Dermis microvascular lymphatic vessel endothelial cell (primary cell): ENCODE results near the gene LYPD5. TPM values are rescaled to one million over a fixed set of nuclear protein-coding genes. Genes with fewer than 3 reads are reported as not detected.
"Not testable (repeated sequence)": the region's sequence is repeated elsewhere in the genome, so short reads cannot be mapped to it uniquely, and the experiment has no call there.

Source experiments
- DNase-seq, 2 donors: peaks; one replicate each; pipeline versions ENCODE4 v3.0.0 to v3.0.0-alpha.2; 2010; ENCODE audit warnings: low read depth in 2 of 2
- total RNA-seq: library from RNA; depleted of rRNA; stranded (reverse); fragments of >200 nt; gene quantifications from 2 replicates; pipeline ENCODE4 v1.2.1, GENCODE V29; 2014

The LYPD5 gene, protein sequence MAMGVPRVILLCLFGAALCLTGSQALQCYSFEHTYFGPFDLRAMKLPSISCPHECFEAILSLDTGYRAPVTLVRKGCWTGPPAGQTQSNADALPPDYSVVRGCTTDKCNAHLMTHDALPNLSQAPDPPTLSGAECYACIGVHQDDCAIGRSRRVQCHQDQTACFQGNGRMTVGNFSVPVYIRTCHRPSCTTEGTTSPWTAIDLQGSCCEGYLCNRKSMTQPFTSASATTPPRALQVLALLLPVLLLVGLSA
- 0.13 and 0.39 TPM in 2 replicates for total RNA-seq

DNA sequence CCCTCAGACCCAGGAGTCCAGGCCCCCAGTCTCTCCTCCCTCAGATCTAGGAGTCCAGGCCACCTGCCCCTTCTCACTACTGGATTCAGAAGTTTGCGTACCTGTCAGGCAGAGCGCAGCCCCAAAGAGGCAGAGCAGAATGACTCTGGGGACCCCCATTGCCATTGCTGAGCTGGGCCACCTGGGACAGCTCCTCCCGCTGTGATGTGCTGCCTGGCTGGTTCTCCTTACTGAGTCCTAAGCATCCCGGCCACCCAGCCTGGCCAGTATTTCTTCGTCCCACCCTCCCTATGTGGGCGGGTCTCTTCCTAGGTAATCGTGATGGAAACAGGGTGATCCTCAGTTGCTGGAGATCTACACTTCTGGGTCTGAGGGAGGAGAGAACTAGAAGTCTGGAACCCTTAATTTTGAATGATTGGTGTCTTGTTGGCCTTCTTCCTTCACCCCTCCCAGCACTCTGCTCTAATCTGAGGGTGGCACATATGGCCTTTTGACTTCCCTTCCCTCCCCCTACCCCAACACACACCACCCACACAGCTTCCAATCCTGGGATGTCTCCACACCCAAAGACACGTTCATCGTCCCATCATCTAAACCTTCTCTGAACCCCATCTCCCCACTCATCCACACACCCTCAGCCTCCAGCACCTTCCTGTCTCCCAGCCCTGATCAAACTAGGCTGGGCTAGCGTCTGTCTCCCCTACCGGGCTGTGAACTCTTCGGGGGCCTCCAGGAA lies at the start of gene LYPD5:
Gene LYPD5 (minus strand): TSS at position 232 of the 736 bp plus-strand sequence. CDS start 67 bp downstream, at position 165.
- no peak for DNase-seq

DNA sequence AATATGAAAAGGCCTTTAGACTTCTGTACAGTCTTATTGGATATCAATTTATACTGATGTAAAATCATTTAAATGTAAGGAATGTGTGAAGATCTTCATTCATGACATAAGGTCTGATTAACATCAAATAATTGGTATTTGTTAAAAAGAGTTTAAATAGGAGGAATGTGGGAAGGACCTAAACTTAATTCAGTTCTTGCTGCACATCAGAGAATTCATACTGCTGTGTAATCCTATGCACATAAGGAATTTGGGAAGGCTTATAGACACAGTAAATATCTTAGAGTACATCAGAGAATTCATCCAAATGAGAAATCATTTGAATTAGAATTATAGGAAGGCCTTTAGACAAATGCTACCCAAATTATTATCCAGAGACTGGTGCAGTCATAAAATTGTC lies 46.6 kb upstream of the LYPD5 start:
- DNase-seq: no peak

DNA sequence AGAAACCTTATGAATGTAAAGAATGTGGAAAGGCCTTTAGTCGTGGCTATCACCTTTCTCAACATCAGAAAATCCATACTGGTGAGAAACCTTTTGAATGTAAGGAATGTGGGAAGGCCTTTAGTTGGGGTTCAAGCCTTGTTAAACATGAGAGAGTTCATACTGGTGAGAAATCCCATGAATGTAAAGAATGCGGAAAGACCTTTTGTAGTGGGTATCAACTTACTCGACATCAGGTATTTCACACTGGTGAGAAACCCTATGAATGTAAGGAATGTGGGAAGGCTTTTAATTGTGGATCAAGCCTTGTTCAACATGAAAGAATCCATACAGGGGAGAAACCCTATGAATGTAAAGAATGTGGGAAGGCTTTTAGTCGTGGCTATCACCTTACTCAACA lies 45.6 kb upstream of the LYPD5 start:
- DNase-seq: no peak

DNA sequence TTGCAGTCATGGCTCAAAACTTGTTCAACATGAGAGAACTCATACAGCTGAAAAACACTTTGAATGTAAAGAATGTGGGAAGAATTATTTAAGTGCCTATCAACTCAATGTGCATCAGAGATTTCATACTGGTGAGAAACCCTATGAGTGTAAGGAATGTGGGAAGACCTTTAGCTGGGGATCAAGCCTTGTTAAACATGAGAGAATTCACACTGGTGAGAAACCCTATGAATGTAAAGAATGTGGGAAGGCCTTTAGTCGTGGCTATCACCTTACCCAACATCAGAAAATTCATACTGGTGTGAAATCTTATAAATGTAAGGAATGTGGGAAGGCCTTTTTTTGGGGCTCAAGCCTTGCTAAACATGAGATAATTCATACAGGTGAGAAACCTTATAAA lies 45.0 kb upstream of the LYPD5 start:
- no peak for DNase-seq

DNA sequence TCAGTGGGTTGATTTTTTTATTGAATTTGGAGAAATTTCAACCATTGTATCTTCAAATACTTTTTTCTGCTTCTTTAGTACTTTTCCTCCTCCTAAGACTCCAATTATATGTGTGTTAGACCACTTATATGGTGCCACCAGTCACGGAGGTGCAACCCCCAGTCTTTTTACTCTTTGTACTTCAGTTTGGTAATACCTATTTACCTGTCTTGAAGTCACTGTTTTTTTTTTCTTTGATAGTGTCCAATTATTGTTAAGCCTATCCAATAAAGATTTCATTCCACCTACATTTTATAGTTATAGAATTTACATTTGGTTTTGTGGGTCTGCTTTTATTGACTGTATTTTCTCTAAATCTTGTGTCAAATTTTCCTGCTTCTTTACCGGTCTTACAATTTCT lies 39.8 kb upstream of the LYPD5 start:
- DNase-seq: no peak

DNA sequence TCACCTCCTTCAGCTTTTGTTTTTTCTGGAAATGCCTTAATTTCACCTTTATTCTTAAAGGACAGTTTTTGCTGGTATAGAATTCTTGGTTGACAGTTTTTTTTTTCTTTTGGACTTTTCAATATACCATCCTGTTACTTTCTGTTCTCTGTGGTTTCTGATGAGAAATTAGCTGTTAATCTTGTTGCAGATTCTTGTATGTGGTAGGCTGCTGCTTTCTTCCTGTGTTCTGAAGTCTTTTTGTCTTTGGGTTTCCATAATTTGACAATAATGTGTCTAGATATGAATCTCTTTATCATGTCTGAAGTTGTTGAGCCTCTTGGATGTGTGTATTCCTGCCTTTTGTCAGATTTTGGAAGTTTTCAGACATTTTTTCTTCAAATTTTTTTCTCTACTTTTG lies 36.9 kb upstream of the LYPD5 start:
- DNase-seq: no peak

DNA sequence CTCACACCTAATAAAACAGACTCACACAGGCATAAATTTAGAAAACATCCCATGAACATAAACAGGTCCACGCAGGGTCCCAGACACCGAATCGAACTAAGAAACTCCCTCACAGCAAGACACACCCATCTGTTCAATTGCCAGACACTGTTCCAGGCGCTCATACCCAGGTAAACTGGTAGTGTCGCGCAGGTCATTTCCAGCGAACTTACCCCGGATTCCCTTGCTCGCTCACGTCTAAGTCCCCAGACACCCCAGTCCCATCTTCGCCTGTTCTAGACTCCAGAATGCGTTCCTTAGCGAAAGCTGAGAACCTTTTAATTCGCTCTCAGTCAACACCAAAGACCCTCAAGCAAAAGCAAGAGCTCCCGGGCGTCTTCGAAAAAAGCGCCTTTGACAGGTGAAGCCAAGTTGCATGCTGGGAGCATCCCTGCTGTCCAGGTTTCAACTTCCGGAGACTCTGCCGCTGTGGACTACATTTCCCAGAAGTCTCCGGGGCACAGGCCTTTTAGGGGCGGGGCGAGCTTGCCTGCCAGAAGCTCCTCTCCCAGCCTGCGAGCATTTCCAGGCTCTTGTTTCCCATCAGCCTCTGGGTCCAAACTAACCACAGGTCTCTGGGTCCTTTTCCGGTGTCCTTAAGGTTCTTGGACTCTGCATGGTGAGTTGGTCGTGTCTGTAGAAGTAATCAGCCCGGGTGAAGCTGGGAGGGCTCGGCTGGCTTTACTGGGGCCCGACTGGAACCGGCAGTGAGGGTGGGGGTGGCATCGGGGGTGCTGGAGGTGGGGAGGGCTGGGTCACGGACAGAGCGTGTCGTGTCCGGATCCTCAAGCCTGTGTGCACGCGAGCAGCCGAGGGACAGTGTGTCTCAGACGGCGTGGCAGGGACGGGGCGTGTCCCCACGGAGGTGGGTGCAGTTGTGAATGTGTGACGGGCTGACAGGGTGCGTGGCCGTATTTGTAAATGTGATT lies 24.8 kb upstream of the LYPD5 start, which contains the start of gene ZNF283:
Gene ZNF283 (plus strand): TSS at position 535 of the 968 bp plus-strand sequence. CDS start 6,184 bp downstream, outside the sequence.
- DNase-seq: peak; percentile 67 to 83

DNA sequence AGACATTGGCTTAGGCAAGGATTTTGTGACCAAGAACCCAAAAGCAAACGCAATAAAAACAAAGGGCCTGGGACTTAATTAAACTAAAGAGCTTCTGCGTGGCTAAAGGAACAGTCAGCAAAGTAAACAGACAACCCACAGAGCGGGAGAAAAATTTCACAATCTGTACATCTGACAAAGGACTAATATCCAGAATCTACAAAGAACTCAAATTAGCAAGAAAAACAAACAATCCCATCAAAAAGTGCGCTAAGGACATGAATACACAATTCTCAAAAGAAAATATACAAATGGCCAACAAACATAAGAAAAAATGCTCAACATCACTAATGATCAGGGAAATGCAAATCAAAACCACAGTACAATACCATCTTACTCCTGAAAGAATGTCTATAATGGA lies 22.3 kb upstream of the LYPD5 start:
- DNase-seq: not testable (repeated sequence)

DNA sequence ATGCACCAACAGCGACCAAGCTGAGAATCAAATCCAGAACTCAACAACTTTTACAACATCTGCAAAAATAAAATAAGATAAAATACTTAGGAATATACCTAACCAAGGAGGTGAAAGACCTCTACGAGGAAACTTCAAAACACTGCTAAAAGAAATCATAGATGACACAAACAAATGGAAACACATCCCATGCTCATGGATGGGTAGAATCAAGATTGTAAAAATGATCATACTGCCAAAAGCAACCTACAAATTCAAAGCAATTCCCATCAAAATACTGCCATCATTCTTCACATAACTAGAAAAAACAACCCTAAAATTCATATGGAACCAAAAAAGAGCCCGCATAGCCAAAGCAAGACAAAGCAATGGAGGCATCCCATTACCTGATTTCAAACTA lies 21.6 kb upstream of the LYPD5 start:
- not testable (repeated sequence) for DNase-seq

DNA sequence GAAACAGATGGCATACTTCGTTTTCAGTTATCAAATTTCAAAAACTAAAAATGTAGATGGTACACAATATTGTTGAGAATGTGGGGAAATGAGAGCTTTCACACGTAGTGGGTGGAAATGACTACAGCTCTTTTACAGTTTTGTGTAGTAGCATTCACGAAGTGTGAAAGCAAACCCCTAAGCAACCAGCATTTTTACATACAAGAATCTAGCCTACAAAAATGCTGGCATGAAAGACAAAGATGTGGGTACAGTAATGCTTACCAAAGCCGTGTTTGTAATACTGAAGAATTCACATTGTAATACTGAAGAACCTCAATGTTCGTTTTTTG lies 18.6 kb upstream of the LYPD5 start:
- DNase-seq: no peak

DNA sequence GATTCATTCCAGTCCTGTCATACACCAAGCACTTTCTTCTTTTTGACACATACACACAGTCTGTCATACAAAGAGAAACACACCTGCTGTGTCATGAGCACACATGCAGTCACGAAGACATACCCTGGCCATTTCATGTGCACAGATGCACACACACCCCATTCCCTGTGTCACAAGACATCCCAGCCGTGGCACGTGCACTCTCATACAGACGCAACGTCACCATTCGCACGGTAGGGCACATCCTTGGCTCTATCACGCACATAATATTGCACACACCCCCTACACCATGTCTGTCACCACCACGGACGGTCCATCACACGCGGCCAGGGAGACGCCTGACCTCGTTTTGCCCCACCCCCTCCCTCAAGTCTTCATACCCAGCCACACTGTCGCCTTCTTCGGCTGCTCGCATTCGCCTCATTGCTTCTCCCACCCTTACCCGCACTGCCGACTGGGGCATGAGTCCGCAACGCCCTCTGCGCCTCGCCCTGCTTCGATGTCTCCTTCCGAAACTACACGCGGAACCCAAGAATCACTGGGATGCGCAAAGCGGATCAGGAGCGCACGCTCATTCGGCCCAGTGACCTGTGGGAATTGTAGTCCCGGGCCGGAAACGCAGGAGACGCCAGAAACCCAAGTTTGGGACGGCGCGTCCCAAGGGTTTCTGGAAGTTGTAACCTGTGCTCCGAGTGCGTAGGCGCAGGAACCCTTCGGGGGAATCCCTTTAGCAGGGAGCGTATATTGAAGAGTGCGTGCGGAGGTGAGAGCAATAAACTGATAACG lies 18.0 kb upstream of the LYPD5 start:
- peak in 1 of 2 donors; percentile 15 for DNase-seq

DNA sequence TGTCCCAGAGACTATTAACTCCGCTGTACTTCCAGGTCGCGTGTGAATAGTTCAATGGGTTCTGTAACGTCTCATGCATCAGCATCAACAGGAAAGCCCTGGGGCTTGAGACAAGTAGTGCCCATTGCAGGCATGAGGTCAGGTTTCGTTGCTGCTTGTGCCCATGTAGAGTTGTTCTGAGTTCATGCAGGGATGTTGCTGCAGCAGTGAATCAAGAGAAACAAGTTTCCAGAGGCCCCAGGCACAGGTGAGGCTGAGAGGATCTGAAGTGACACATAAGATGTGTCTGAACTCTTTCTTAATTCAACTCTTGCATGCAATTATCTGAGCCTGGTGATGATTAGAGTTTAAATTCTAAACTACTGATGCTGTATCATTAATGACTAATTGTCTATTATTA lies 16.3 kb upstream of the LYPD5 start:
- no peak for DNase-seq

DNA sequence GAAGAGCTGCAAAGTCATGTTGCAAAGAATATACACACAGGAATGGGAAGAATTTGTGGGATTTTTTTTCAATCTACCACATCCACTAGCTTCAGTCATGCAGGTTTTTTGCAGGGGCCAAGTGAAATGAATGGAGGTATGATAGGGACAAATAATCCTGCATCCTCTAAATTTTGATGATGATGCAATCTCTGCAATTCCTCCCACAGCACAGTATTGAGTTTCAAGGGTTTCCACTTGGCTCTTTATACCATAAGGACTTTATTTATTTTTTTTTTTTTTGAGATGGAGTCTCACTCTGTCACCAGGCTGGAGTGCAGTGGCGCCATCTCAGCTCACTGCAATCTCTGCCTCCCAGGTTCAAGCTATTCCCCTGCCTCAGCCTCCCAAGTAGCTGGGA lies 15.2 kb upstream of the LYPD5 start:
- DNase-seq: not testable (repeated sequence)

DNA sequence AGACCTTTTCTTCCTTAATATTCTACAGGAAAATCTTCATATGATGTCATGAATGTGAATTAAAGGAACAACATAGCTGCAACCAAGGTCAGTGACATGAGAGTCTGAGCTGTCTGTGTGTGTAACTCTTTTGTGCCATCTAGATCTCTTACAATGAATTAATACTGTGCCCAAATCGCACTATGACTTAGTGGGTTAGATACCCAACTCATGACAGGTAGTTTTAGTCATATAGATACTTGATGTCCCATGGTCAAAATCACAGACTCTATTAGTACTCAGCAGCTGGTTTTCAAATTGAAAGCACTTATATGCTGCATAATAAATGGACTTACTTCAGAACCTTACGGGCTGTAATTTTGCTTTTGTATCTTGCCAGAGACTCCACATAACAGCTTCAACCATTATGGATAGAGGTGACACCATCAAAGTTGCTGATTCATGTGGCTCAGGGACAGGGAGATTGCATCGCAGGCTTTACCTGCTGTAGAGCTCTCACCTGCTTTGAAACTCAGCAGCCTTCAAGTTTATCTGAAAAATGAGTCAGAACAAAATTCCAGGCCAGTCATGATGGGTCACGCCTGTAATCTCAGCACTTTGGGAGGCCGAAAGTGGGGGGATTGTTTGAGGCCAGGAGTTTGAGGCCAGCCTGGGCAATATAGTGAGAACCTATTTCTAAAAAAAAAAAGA lies 12.6 kb upstream of the LYPD5 start:
- no peak for DNase-seq

DNA sequence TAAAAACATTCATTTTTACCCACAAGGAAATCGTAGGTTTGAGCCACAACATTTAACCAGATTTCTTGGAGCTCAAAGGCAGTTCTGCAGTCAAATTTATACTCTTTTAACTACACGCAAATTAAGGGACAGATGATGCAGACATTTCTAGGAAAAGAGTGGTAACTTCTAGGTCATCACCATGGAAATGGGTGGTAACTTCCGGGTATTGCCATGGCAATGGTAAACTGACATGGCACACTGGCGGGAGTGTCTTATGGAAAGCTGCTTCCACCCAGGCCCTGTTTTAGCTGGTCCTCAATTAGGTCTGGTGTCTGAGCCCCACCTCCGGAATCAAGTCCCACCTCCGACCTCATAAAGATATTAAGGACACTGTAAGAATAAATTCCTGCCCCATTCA lies 10.4 kb upstream of the LYPD5 start:
- DNase-seq: no peak

DNA sequence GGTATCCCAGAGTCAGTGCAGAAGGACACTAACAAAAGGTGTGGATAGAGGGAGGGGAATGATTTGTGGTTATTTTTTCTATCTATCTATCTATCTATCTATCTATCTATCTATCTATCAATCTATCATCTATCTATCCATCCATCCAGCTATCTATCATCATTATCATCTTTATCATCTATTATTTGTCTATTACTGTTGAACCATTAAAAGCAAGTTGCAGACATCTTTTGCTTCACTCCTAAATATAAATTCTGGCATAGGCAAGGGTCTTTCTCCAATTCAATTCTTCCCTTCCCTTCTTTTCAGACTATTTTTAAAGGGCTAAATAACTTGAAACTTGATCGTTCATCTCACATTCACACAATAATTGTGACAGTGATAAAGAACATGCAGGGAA lies 10.0 kb upstream of the LYPD5 start:
- no peak for DNase-seq

DNA sequence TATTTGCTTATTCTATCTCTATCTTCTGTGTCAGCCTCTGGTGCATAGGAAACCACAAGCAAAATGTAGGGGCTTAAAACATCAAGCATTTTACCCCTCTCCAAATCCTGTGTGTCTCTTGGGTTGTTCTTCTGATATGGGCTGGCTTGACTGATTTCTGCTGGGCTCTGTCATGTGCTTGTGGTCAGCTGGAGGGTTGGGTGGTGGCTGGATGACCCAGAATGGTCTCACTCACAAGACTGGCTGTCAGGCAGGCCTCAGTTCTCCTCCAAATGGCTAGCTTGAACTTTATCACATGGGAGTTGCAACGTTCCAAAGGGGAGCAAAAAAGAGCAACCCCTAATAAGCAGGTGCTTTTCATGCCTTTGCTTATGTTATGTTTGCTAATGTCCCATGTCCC lies 9.6 kb upstream of the LYPD5 start:
- DNase-seq: no peak

DNA sequence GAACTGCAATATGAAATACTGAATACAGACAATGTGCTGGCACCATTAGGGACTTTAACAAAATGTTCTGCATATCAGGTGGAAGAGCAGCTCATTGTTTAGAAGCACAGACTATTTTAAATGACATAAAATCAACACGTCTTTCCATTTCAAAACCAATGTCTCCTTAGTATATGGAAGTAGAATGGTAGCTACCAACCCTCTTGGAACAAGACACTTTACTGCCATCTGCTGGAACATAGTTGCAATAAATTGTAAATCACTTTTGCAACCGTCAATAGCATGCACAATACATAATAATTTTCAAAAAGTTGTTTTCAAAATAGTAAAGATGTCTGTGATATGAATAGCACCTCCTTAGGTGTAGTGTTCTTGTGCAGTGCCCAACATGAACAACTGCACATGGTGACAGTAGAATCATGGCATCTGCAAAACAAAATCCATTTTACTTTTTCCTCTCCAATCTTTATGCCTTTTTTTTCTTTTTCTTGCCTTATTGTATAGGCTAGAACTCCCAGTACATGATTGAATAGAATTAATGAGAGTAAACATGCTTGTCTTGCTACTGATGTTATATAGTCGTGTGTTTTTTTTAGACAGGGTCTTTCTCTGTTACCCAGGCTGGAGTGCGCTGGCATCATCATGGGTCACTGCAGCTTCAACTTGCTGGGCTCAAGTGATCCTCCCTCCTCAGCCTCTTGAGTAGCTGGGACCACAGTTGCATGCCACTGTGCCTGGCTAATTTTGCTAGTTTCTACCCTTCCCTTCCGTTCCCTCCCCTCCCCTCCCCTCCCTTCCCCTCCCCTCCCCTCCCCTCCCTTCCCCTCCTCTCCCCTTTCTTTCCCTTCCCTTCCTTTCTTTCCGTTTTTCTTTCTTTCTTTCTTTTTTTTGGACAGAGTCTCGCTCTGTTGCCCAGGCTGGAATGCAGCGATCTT lies 7.8 kb upstream of the LYPD5 start:
- peak; percentile 63 to 71 for DNase-seq

DNA sequence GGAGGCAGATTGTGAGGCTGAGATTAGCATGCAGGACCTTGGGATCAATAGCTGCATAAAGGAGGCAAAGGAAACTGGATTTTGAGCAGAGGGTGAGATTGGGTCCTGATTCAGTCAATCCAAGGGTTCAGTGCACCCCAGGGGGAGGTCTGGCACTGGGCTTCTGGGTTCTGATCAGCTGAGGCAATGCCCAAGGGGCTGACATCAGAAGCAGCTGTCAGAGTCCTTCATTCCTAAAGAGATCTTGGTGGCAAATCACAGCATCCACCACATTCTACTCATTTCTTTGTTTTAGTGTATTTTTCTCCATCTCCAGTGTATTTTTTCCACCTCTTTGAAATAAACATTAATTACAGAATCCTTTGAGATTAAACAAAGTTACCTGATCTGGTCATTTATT lies 5.4 kb upstream of the LYPD5 start:
- no peak for DNase-seq

DNA sequence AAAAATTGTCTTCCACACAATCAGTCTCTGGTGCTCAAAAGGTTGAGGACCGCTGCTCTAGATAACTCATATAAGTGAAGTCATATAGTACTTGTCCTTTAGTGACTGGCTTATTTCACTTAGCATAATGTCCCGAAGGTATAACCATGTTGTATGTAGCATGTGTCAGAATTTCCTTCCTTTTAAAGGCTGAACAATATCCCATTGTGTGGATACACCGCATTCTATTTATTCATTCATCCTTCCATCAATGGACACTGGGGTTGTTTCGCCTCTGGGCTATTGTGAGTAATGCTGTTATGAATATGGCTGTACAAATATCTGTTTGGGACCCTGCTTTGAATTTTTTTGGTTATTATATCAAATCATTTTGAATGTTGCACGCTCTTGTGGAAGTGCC lies 4.6 kb upstream of the LYPD5 start:
- peak in 1 of 2 donors; percentile 21 for DNase-seq
